IPS-20b (cell line): ENCODE measurements around the gene PID1.

ENCODE experiments used
- H3K27ac ChIP-seq: one replicate; pipeline ENCODE4 v1.5.1; 2013; ENCODE audit warnings: low read length
- H3K27me3 ChIP-seq: 2 replicates; pipeline ENCODE4 v1.6.1; 2013; ENCODE audit warnings: mild to moderate bottlenecking, low read length, inconsistent platforms; ENCODE audit not compliant: insufficient read depth
- H3K36me3 ChIP-seq: 2 replicates; pipeline ENCODE4 v1.6.1; 2013; ENCODE audit warnings: low read depth, mild to moderate bottlenecking, inconsistent platforms, low read length, moderate library complexity; ENCODE audit not compliant: insufficient read depth
- H3K4me1 ChIP-seq: 2 replicates; pipeline ENCODE4 v1.6.1; 2013; ENCODE audit warnings: mild to moderate bottlenecking, control low read depth, inconsistent platforms, low read length, moderate library complexity; ENCODE audit not compliant: insufficient read depth
- H3K4me3 ChIP-seq: 2 replicates; pipeline ENCODE4 v1.5.1; 2013; ENCODE audit warnings: mild to moderate bottlenecking, low read length, inconsistent platforms
- H3K9ac ChIP-seq: 2 replicates; pipeline ENCODE4 v1.6.1; 2013; ENCODE audit warnings: low read depth, mild to moderate bottlenecking, inconsistent platforms, low read length, moderate library complexity
- H3K9me3 ChIP-seq: 2 replicates; pipeline ENCODE4 v1.6.1; 2013; ENCODE audit warnings: mild to moderate bottlenecking, low read depth, low read length, inconsistent platforms; ENCODE audit not compliant: insufficient read depth

The PID1 gene

DNA sequence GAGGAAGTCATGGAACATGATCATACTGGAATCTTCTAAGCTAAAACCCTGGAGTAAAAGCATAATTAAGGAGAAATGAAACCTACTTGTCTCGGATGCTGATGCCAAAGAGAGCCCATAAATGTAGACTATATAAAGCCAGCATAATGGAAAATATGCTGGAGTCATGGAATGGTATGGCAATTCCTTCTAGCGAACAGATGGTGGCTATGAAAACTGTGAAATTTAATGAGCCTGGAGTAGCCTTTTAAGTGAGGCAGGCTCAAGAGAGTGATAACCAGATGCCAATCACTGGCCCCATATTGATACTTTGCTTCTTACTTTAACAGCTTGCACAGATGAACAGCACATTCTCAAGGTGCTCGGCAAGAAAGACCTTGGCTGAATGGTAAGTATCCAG lies 206.3 kb downstream of the PID1 start:
- no peaks in the 10 kb centered on the region for H3K4me1 ChIP-seq
- no peaks in the 10 kb centered on the region for H3K9me3 ChIP-seq
- H3K9ac ChIP-seq = no peak overlapping the region
- H3K36me3 ChIP-seq = no peaks in the 10 kb centered on the region
- no peak overlapping the region for H3K27ac ChIP-seq
- no peak overlapping the region for H3K4me3 ChIP-seq
- no peaks in the 10 kb centered on the region for H3K27me3 ChIP-seq

DNA sequence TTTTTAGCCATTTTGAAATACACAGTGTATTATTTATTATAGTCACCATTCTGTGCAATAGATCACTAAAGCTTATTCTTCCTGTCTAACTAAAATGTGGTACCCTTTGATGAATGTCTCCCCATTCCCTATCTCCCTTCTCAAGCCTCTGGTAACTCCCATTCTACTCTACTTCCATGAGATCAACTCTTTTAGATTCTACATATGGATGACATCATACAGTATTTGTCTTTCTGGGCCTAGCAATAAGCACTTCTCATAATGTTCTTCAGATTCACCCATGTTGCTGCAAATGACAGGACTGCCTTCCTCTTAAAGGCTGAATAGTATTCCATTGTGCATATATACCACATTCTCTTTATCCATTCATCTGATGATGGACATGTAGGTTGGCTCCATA lies 210.9 kb downstream of the PID1 start:
- peaks cover 5% of the 10 kb centered on the region; the same call in 1 of the 2 replicates for H3K4me1 ChIP-seq
- H3K27me3 ChIP-seq = no peaks in the 10 kb centered on the region
- H3K4me3 ChIP-seq = no peak overlapping the region
- H3K36me3 ChIP-seq = no peaks in the 10 kb centered on the region
- no peaks in the 10 kb centered on the region for H3K9me3 ChIP-seq
- H3K27ac ChIP-seq = no peak overlapping the region
- no peak overlapping the region for H3K9ac ChIP-seq

DNA sequence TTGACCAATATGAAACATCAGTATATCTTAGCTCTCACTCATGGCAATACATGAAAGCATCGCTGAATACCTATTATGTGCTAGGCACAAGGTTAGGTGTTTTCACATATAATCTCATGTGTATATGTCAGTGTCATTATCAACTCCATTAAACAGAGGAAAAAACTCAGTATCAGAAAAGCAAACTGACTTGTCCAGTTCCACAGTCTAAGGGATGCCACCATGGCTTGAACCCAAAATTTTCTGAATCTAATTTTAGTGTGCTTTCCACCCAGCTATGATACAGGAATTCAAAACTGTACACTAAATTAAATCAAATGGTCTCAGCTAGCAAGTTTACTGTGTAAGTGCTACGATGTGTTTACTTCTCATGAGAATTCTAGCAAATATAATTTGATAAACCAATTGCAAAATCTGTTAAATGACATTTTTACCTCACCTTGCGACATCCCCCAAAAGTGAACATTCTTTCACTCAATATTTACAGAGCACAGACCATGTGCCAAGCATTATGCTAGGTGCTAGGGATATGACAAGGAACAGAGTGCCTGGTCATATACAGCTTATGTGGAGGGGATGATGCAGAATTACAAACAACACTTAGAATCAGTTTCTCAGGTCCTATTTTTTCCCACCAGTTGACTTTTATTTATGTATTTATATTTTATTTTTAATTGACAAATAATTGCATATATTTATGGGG lies 211.6 kb downstream of the PID1 start:
- Histone ChIP-seq H3K36me3 (no peaks in the 10 kb centered on the region), H3K27me3 (no peaks in the 10 kb centered on the region), H3K9ac (no peak overlapping the region), H3K4me1 (peaks cover 5% of the 10 kb centered on the region; the same call in 1 of the 2 replicates), H3K9me3 (no peaks in the 10 kb centered on the region), H3K4me3 (no peak overlapping the region), H3K27ac (no peak overlapping the region)

DNA sequence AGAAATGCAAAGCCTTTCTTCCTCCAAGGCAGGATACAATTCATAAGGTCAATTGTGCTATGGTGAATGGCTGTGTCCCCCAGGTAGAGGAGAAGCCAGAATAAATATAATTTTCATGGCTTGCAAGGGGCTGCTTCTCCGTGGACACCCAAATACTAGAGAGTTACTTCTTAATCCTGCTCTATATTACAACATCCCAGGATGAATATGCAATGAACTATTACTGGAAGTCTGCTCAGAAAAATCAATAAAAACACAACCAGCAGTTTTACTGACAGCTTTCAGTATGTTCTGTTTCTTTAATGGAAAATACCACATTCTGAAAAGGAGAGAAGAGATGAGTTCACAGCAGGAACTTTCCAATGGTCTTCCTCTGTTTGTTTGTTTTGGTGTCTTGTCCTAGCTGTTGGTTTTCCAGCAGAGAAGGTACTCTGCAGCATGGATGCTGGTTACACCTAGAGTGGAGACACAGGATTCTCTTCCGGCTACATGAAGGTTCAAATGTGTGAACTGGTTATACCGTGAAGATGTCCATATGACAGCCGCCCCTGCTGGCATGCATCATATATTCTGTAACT lies 213.0 kb downstream of the PID1 start:
- Histone ChIP-seq H3K27me3 (no peaks in the 10 kb centered on the region), H3K9ac (no peak overlapping the region), H3K4me3 (no peak overlapping the region), H3K27ac (no peak overlapping the region), H3K9me3 (no peaks in the 10 kb centered on the region), H3K4me1 (peaks cover 5% of the 10 kb centered on the region; the same call in 1 of the 2 replicates), H3K36me3 (no peaks in the 10 kb centered on the region)

DNA sequence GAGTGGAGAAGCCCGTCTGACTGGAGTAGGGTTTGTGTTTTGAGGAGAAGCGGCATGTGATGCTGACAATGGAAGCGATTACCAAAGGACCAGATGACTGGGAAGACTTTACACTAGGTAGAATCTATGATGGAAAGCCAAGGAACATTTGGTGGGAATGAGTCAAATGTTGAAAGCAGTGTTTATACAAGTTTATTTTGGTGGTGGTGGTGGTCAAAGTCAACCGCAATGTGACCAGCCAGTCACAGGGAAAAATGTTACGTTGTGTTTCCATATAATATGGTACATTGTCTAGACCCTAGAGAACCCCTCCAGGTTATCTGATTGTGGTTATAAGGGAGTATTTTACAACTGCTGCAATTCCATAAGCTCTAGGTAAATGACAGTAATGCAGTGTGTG lies 216.8 kb downstream of the PID1 start:
- H3K9ac ChIP-seq = no peak overlapping the region
- H3K4me1 ChIP-seq = peaks cover 5% of the 10 kb centered on the region; the same call in 1 of the 2 replicates
- H3K4me3 ChIP-seq = no peak overlapping the region
- no peaks in the 10 kb centered on the region for H3K36me3 ChIP-seq
- no peaks in the 10 kb centered on the region for H3K27me3 ChIP-seq
- no peaks in the 10 kb centered on the region for H3K9me3 ChIP-seq
- H3K27ac ChIP-seq = no peak overlapping the region

DNA sequence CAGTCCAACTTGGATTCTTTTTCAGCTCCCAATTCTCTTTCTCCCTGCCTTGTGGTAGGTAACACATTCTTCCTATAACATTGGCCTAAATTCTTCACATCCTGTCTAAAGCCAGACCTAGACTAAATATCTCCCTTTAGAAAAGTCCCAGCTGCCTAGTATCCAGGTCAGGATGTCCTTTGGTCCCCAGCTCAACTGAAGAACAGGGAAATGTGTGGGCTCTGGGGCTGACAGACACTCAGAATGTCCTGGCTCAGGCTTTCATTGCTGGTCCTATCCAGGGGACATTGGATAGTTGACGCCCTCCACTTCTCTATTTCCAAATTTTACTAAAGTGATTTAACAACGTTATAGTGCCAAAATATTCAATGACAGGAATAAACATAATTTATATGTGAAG lies 219.3 kb downstream of the PID1 start:
- no peak overlapping the region for H3K9ac ChIP-seq
- H3K36me3 ChIP-seq = no peaks in the 10 kb centered on the region
- no peaks in the 10 kb centered on the region for H3K9me3 ChIP-seq
- H3K4me3 ChIP-seq = no peak overlapping the region
- no peaks in the 10 kb centered on the region for H3K27me3 ChIP-seq
- H3K27ac ChIP-seq = no peak overlapping the region
- H3K4me1 ChIP-seq = peaks cover 11% of the 10 kb centered on the region; the same call in 1 of the 2 replicates

DNA sequence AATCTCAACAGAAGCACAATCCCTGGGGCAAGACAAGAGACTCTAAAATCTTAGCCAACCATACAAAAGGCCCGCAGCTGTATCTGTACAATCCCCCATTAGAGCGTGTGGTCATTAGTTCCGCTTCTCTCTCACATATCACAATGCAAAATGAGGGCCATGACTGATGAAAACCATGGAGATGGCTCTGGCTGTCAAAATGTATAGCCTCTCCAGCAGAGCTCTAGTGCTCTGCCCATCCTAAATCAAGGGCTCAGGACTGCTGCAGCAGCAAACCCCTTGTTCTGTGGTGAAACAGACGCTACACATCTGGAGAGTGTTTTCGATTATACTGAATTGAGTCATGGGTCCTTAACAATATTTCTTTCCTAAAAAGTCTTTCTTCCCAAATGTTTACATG lies 221.0 kb downstream of the PID1 start:
- Histone ChIP-seq H3K4me1 (peaks cover 11% of the 10 kb centered on the region; the same call in 1 of the 2 replicates), H3K9me3 (no peaks in the 10 kb centered on the region), H3K27ac (no peak overlapping the region), H3K4me3 (no peak overlapping the region), H3K27me3 (no peaks in the 10 kb centered on the region), H3K9ac (no peak overlapping the region), H3K36me3 (no peaks in the 10 kb centered on the region)

DNA sequence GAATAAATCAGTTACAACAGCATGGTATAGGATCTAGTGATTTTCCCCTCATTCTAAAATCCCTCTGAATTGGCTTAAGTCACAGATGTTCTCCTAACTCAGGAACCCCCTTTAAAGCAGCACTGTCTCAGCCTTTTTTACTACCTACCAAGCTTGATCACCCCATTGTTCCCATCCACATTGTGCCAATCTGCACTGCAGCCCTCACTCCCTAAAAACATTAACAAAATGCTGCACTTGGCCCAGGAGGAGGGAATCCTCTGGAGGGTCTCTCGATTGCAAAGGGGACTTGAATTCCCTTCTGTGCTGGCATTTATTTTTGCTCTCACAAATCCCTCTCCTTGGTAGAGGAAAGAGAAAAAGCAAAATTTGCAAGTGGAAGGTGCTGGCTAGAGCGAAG lies 223.0 kb downstream of the PID1 start:
- H3K27ac ChIP-seq = no peak overlapping the region
- H3K9ac ChIP-seq = no peak overlapping the region
- H3K4me1 ChIP-seq = peaks cover 11% of the 10 kb centered on the region; the same call in 1 of the 2 replicates

DNA sequence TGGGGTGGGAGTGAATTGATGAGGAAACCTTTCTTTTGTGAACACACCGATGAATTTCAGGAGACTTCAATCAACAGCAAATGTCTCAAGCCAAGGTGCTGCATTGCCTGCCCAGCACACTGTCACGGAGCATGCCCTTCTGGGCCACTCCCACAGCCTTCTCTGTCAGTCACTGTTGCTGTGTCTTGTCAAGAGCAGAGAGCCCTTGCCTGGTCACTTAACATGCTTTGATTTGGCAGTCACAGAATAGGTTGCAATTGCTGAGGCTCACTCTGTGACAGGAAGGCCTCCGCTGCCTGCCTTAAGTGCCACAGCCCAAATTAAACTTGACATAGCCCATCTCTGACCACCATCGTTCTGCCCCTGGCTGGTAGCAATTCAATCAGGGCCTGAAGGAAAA lies 225.4 kb downstream of the PID1 start:
- Histone ChIP-seq H3K9me3 (no peaks in the 10 kb centered on the region), H3K4me1 (peaks cover 11% of the 10 kb centered on the region; the same call in 1 of the 2 replicates), H3K4me3 (no peak overlapping the region), H3K27me3 (no peaks in the 10 kb centered on the region), H3K36me3 (no peaks in the 10 kb centered on the region), H3K27ac (no peak overlapping the region), H3K9ac (no peak overlapping the region)

More for the DNA sequence above, 223.0 kb downstream of the PID1 start:
- H3K4me3 ChIP-seq = no peak overlapping the region
- H3K27me3 ChIP-seq = no peaks in the 10 kb centered on the region
- H3K9me3 ChIP-seq = no peaks in the 10 kb centered on the region
- no peaks in the 10 kb centered on the region for H3K36me3 ChIP-seq

DNA sequence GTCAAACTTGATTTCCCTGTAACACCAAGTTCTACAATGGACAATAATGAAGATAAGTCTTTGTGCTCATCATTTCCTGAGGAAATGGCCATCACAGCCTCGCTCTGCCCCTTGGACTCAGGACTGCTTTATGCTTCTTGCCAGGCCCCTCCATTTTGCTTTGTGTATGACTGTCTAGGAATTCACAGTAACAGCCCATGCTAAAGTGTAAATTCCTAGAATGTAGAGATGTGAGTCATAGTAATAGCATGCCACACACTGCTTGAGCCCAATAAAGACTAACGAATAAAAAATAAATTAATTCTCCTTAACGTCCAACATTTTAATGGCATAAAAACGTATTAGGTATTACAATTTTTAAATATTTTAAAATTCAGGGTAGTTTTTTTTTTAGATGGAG lies 226.5 kb downstream of the PID1 start:
- Histone ChIP-seq H3K27me3 (no peaks in the 10 kb centered on the region), H3K4me1 (peaks cover 11% of the 10 kb centered on the region; the same call in 1 of the 2 replicates), H3K27ac (no peak overlapping the region), H3K9me3 (no peaks in the 10 kb centered on the region), H3K4me3 (no peak overlapping the region), H3K9ac (no peak overlapping the region), H3K36me3 (no peaks in the 10 kb centered on the region)

DNA sequence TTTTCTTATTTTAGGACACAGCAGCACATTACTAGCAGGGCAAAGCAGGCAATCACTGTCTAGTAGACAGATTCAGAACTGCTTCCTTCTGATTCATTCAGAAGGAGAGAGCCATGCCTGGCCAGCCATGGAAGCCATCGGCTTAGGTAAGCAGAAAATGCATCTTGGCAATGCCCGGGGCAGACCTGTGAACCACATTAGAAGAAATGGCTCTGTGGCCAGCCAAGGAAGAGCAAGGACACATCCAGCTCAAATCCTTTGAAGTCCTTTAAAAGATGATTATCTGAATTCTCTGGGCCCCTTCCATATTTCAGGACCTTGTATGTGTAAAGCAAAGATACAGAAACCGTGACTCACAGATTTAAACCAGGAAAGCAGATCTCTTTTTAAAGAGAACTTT lies 227.4 kb downstream of the PID1 start:
- H3K9me3 ChIP-seq = no peaks in the 10 kb centered on the region
- H3K9ac ChIP-seq = no peak overlapping the region
- no peaks in the 10 kb centered on the region for H3K27me3 ChIP-seq
- H3K36me3 ChIP-seq = no peaks in the 10 kb centered on the region
- H3K27ac ChIP-seq = no peak overlapping the region
- no peak overlapping the region for H3K4me3 ChIP-seq
- peaks cover 8% of the 10 kb centered on the region; the same call in 1 of the 2 replicates for H3K4me1 ChIP-seq

DNA sequence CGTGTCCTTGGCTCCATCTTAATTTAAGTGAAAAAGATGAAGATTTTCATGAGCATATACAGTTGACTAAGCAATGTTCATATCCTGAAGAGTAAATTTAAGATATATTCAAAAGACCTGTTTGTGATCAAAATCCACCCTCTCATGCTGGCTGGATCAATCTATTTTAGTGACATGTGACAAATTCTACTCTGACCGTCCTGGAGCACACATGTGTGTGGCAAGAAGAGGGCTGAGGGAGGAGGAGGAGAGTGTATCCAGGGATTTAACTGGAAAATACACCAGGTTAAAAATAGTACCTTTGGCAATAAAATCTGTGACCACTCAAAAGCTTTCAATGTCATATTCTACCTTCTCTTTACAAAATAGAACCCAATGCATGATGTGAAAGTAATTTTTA lies 228.7 kb downstream of the PID1 start:
- H3K9ac ChIP-seq = no peak overlapping the region
- no peak overlapping the region for H3K4me3 ChIP-seq
- H3K27ac ChIP-seq = no peak overlapping the region
- no peaks in the 10 kb centered on the region for H3K9me3 ChIP-seq
- no peaks in the 10 kb centered on the region for H3K4me1 ChIP-seq
- no peaks in the 10 kb centered on the region for H3K27me3 ChIP-seq
- no peaks in the 10 kb centered on the region for H3K36me3 ChIP-seq
